ENCODE results near the gene SDE2.
"Not testable (repeated sequence)": the region's sequence is repeated elsewhere in the genome, so short reads cannot be mapped to it uniquely, and the experiment has no call there.

The SDE2 gene

GRCh38 chr1:225973158-225973557, 26.0 kb downstream of the SDE2 start:
- DNase-seq: no peak

- no peak for DNase-seq
Observed at GRCh38 chr1:225972344-225973152, 26.6 kb downstream of the SDE2 start.

- not testable (repeated sequence) for DNase-seq
Observed at GRCh38 chr1:225970592-225971157, 28.5 kb downstream of the SDE2 start.

- not testable (repeated sequence) for DNase-seq
Observed at GRCh38 chr1:225969751-225970150, 29.4 kb downstream of the SDE2 start.

GRCh38 chr1:225965231-225965630, 33.9 kb downstream of the SDE2 start:
- DNase-seq: no peak

- no peak for DNase-seq
Observed at GRCh38 chr1:225963735-225964530, 35.2 kb downstream of the SDE2 start.

- DNase-seq: peak; percentile 55
Observed at GRCh38 chr1:225962440-225962975, 36.6 kb downstream of the SDE2 start.

GRCh38 chr1:225961659-225962439, 37.3 kb downstream of the SDE2 start:
- no peak for DNase-seq

GRCh38 chr1:225958041-225958440, 41.1 kb downstream of the SDE2 start:
- no peak for DNase-seq

GRCh38 chr1:225954753-225955152, 44.4 kb downstream of the SDE2 start:
- DNase-seq: no peak

- no peak for DNase-seq
Observed at GRCh38 chr1:225953315-225953714, 45.8 kb downstream of the SDE2 start.

GRCh38 chr1:225950905-225951497, 48.1 kb downstream of the SDE2 start:
- DNase-seq: no peak

- DNase-seq: no peak
Observed at GRCh38 chr1:225949041-225949440, 50.1 kb downstream of the SDE2 start.

GRCh38 chr1:225946803-225947202, 52.3 kb downstream of the SDE2 start:
- no peak for DNase-seq

- DNase-seq: no peak
Observed at GRCh38 chr1:225946082-225946620, 53.0 kb downstream of the SDE2 start.

- no peak for DNase-seq
Observed at GRCh38 chr1:225945564-225945963, 53.6 kb downstream of the SDE2 start.

- no peak for DNase-seq
Observed at GRCh38 chr1:225944951-225945350, 54.2 kb downstream of the SDE2 start.

- DNase-seq: no peak
Observed at GRCh38 chr1:225944387-225944786, 54.8 kb downstream of the SDE2 start.

GRCh38 chr1:225943582-225943981, 55.6 kb downstream of the SDE2 start:
- no peak for DNase-seq

- DNase-seq: no peak
Observed at GRCh38 chr1:225942574-225942973, 56.6 kb downstream of the SDE2 start.

GRCh38 chr1:225941942-225942222, 57.3 kb downstream of the SDE2 start:
- no peak for DNase-seq

All from activated CD4-positive, alpha-beta T cell treated with anti-CD3 and anti-CD28 coated beads, Interleukin-2, amount 50 U/mL, for 1 hour (primary cell).